Measurements from ENCODE around the gene ABCD3. TPM values are rescaled to one million over a fixed set of nuclear protein-coding genes. Genes with fewer than 3 reads are reported as not detected.

The ABCD3 gene
- total RNA-seq, 1 donor = 35.2 TPM

DNA sequence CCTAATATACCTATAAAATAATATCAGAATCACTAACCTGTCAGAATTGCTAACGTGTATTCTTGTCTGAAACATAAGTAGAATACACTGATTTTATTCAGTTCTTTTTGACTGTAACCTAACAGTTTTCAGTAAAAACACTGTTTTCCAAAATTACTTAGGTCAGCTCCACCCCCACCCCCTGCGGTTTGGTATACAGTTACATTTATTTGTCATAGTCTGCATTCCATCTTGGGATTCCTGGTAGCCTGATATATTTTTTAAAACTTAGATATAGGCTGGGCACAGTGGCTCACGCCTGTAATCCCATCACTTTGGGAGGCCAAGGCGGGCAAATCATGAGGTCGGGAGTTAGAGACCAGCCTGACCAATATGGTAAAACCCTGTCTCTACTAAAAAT, 19.8 kb upstream of the ABCD3 start:
- no peak for DNase-seq (ENCODE audit: low read depth)
- TF ChIP-seq, protein P1, sequence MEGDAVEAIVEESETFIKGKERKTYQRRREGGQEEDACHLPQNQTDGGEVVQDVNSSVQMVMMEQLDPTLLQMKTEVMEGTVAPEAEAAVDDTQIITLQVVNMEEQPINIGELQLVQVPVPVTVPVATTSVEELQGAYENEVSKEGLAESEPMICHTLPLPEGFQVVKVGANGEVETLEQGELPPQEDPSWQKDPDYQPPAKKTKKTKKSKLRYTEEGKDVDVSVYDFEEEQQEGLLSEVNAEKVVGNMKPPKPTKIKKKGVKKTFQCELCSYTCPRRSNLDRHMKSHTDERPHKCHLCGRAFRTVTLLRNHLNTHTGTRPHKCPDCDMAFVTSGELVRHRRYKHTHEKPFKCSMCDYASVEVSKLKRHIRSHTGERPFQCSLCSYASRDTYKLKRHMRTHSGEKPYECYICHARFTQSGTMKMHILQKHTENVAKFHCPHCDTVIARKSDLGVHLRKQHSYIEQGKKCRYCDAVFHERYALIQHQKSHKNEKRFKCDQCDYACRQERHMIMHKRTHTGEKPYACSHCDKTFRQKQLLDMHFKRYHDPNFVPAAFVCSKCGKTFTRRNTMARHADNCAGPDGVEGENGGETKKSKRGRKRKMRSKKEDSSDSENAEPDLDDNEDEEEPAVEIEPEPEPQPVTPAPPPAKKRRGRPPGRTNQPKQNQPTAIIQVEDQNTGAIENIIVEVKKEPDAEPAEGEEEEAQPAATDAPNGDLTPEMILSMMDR (IDR thresholded peaks at IDR 0.05; ENCODE audit: insufficient read depth, low read length) = no peak
- no peak overlapping the region for H3K4me3 ChIP-seq (ENCODE audit: low read depth, low read length)

DNA sequence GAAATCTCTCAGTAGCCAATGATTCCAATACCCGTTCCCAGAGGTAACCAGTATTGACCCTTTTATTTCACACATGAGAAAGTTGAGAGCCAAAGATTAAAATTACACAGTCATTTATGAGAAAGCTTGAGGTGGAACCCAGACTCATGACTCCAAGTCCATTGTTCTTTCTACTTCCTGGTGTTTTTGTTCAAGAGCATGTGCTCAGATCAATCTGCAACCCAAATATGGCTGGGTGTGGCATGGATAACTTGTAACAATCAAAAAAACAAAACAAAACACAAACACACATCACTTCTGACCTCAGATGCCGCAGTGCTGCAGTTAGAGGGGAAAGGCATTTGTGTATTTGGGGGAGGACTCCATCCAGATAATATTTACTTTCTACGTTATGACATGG, 18.7 kb upstream of the ABCD3 start:
- H3K4me3 ChIP-seq (ENCODE audit: low read depth, low read length) = no peak overlapping the region
- TF ChIP-seq, protein P1 (IDR thresholded peaks at IDR 0.05; ENCODE audit: insufficient read depth, low read length) = no peak
- DNase-seq (ENCODE audit: low read depth) = no peak

DNA sequence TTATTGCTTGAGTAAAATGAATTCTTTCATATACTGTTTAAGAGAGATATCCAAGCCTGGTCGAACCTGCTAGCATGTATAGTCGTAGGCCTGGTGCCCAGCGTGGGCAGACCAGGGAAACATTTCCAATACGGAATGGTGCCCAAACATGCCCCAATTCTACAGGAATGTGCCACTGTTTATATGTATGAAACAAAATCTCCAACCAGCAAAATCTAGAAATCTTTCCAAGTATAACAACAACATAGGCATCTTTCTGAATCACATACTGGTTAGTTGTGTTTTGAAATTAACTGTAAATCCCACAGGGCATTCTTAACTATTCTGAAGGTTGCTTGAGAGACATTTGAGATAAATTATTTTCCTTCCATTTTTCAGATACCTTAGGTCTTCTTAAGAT, 17.0 kb upstream of the ABCD3 start:
- no peak overlapping the region for H3K4me3 ChIP-seq (ENCODE audit: low read depth, low read length)
- no peak for DNase-seq (ENCODE audit: low read depth)
- TF ChIP-seq, protein P1 (IDR thresholded peaks at IDR 0.05; ENCODE audit: insufficient read depth, low read length) = no peak

DNA sequence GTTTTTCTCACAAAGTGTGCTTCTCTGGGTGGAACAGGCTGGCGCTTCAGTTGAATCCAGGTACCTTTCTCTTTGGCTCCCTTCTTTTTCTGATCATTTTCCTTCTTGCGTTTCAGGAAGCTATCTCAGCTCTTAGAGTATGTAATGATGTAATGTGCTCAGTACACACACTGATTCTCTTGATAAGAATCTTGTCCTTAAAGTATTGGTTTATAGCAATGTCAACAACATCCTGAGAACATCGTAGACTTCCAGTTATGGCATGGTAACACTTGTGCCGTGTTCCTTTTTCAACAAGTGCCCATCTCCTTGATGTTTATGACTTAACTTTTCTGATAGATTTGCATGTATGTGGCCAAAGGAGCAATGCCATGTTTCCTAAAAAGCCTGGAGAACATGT, 11.7 kb upstream of the ABCD3 start:
- DNase-seq (ENCODE audit: low read depth) = no peak
- H3K4me3 ChIP-seq (ENCODE audit: low read depth, low read length) = no peak overlapping the region
- TF ChIP-seq, protein P1 (IDR thresholded peaks at IDR 0.05; ENCODE audit: insufficient read depth, low read length) = no peak

DNA sequence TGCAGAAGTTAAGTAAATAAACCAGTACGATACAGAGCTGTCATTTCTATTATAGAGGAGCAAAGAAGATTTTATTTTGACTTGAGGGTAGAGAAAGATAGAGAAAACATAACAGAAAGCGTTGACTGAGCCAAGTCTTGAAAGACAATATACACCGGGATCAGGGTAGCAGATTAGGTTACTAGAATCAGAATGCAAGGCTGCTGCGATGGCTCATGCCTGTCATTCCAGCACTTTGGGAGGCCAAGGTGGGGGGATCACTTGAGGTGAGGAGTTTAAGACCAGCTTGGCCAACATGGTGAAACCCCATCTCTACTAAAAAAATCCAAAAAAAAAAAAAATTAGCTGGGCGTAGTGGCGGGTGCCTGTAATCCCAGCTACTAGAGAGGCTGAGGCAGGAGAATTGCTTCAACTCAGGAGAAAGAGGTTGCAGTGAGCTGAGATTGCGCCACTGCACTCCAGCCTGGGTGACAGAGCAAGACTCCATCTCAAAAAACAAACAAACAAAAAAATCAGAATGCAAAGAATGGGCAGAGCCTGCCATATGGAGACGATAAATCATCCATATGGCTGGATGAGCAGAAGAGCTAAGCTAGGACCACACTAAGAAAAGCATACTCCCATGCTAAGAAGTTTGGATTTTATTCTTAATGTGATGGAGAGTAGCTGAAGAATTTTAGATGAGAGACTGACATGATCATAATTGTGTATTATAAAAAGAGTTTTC, 9.9 kb upstream of the ABCD3 start:
- no peak for DNase-seq (ENCODE audit: low read depth)
- TF ChIP-seq, protein P1 (IDR thresholded peaks at IDR 0.05; ENCODE audit: insufficient read depth, low read length) = no peak
- H3K4me3 ChIP-seq (ENCODE audit: low read depth, low read length) = no peak overlapping the region

DNA sequence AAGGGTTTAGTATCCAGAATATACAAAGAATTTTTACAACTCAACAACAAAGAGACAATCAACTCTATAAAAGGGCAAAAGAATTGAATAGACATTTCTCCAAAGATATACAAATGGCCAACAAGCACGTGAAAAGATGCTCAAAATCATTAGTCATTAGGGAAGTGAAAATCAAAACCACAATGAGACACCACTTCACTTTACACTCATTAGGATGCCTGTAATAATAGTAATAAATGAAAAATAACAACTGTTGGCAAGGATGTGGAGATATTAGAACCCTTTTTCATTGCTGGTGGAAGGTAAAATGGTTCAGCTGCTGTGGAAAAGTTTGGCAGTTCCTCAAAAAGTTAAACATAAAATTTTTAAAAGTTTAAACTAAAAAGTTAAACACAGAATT, 7.0 kb upstream of the ABCD3 start:
- TF ChIP-seq, protein P1 (IDR thresholded peaks at IDR 0.05; ENCODE audit: insufficient read depth, low read length) = no peak
- DNase-seq (ENCODE audit: low read depth) = no peak
- H3K4me3 ChIP-seq (ENCODE audit: low read depth, low read length) = no peak overlapping the region

DNA sequence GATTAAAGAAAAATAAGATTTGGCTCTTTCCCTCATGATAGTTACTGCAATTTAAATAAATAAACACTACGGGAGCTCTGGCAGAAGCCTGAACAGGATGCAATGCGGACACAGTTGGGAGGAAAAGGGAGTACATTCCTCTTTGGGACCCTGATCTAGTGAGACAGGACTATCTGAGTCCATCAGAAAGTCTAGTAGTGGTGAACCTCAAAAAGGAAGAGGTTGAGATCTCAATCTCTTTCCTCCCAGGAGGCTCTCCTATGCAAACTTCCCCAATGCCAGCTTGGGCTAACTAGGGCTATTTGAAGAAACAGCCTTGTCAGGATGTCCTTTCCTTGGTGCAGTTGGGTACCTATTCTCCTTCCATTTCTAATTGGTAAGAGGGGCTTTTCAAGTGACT, 4.9 kb upstream of the ABCD3 start:
- H3K4me3 ChIP-seq (ENCODE audit: low read depth, low read length) = no peak overlapping the region
- DNase-seq (ENCODE audit: low read depth) = no peak
- TF ChIP-seq, protein P1 (IDR thresholded peaks at IDR 0.05; ENCODE audit: insufficient read depth, low read length) = no peak

Measured in fibroblast of the aortic adventitia (primary cell).